SH-SY5Y (cell line): Measurements from ENCODE around the gene ALDH3B2.

ENCODE experiments used
- GATA2 ChIP-seq: IDR thresholded peaks from 2 replicates; pipeline ENCODE4 v1.6.1; 2011; ENCODE audit warnings: mild to moderate bottlenecking, low read depth, low read length
- GATA3 ChIP-seq: IDR thresholded peaks from 2 replicates; pipeline ENCODE4 v1.6.1; 2011; ENCODE audit warnings: low read depth, mild to moderate bottlenecking, low read length, moderate library complexity

DNA sequence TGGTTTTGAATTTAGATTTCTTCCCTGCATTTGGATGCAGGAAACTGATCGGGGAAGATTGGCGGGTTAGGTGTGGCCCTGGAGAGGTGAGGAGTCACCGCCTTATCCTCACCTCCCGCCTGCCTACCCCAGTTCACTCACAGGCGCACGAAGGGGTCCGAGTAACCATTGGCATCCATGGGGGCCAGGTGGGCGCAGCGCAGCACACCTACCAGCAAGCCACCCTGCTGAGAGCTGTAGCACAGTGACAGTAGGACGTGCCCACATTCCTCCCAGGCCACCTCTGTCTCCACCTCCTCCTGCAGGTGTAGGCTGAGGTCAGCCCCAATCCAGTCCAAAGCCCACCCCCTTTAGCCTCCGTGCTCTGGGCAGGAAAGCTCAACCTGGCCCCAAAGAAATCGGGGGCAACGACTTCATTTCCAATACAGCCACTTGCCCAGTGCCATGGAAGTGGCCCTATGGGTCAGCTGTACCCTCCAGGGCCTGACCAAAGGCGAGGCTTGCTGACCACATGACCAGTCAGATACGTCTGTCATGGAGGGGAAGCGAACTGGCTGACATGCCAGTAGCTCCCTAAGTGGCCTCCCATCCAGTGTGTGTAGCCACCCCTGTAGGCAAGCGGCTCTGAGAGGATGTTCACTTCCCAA is 61.0 kb downstream of the ALDH3B2 start:
- TF ChIP-seq GATA2 (no peak), GATA3 (no peak)
